Measurements from ENCODE around the gene CCDC102B. TPM values are rescaled to one million over a fixed set of nuclear protein-coding genes. Genes with fewer than 3 reads are reported as not detected.

The CCDC102B gene
- total and polyA plus RNA-seq, 12 donors = 2.7 to 16.7 (median 8.6) TPM

- Histone ChIP-seq H3K36me3 (replicated peaks in 1 of 2) (no peaks in the 10 kb centered on the region), H3K4me1 (replicated peaks in 1 of 2) (no peaks in the 10 kb centered on the region), H3K4me3 (no peak overlapping the region), H3K9me3 (replicated peaks in 1 of 3) (no peaks in the 10 kb centered on the region), H3K27ac (no peak overlapping the region), H3K27me3 (no peaks in the 10 kb centered on the region)
- intact Hi-C loops (cut with DNase I) = no loop called here
- DNase-seq = no peak
- TF ChIP-seq CTCF (IDR thresholded peaks at IDR 0.05) (no peak), POLR2A (IDR thresholded peaks at IDR 0.05) (no peak)
- WGBS, 4 donors = 73 to 84% (median 78%) methylated on average over 2 of the region's 2 CpGs
Observed at GRCh38 chr18:68985172-68985820, 187.4 kb downstream of the CCDC102B start.

DNA sequence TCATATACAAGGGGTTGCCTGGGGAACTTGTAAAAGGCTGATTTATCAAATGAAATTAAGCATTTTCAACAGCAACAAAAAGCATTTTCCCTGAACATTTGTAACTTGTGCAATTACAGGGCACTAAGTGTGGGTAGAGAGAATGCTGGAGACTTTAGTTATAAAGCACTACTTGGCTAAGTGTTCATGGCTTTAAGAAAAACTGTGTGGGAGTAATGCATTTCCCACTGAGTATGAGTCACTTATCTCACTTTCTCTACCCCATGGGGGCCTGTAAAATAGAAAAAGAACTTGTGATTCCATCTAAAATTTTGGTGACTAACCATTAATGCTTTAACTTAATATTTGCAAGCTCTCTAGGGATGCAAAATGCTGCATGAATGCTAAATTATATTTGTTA lies 193.4 kb downstream of the CCDC102B start:
- Histone ChIP-seq H3K4me3 (no peak overlapping the region), H3K36me3 (replicated peaks in 1 of 2) (no peaks in the 10 kb centered on the region), H3K27ac (no peak overlapping the region), H3K27me3 (no peaks in the 10 kb centered on the region), H3K9me3 (replicated peaks in 1 of 3) (no peaks in the 10 kb centered on the region), H3K4me1 (replicated peaks in 1 of 2) (no peaks in the 10 kb centered on the region)
- intact Hi-C loops (cut with DNase I) = no loop called here
- TF ChIP-seq CTCF (IDR thresholded peaks at IDR 0.05) (no peak), POLR2A (IDR thresholded peaks at IDR 0.05) (no peak)
- DNase-seq = no peak

GRCh38 chr18:68992719-68993482 lies 195.0 kb downstream of the CCDC102B start:
- intact Hi-C loops (cut with DNase I) = no loop called here
- WGBS, 4 donors = 64 to 78% (median 74%) methylated on average over 11 to 12 of the region's 12 CpGs
- H3K4me3 ChIP-seq = no peak overlapping the region
- no peaks in the 10 kb centered on the region for H3K4me1 ChIP-seq (replicated peaks in 1 of 2)
- no peaks in the 10 kb centered on the region for H3K36me3 ChIP-seq (replicated peaks in 1 of 2)
- H3K27me3 ChIP-seq = no peaks in the 10 kb centered on the region
- no peak overlapping the region for H3K27ac ChIP-seq
- no peaks in the 10 kb centered on the region for H3K9me3 ChIP-seq (replicated peaks in 1 of 3)
- TF ChIP-seq CTCF (IDR thresholded peaks at IDR 0.05) = no peak
- no peak for DNase-seq

DNA sequence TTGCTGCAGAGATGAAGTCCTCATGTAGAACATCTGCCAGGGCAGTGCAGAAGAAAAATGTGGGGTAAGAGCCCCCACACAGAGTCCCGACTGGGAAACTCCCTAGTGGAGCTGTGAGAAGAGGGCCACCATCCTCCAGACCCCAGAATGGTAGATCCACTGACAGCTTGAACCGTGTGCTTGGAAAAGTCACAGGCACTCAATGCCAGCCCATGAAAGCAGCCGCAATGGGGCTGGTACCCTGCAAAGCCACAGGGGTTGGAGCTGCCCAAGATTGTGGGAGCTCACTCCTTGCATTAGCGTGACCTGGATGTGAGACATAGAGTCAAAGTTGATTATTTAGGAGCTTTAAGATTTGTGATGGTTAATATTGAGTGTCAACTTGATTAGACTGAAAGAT lies 197.8 kb downstream of the CCDC102B start:
- intact Hi-C loops (cut with DNase I) = no loop called here
- TF ChIP-seq POLR2A (IDR thresholded peaks at IDR 0.05) (no peak), CTCF (IDR thresholded peaks at IDR 0.05) (no peak)
- Histone ChIP-seq H3K27me3 (no peaks in the 10 kb centered on the region), H3K4me1 (replicated peaks in 1 of 2) (no peaks in the 10 kb centered on the region), H3K9me3 (replicated peaks in 1 of 3) (no peaks in the 10 kb centered on the region), H3K27ac (no peak overlapping the region), H3K4me3 (no peak overlapping the region), H3K36me3 (replicated peaks in 1 of 2) (no peaks in the 10 kb centered on the region)
- WGBS, 4 donors = 57 to 68% (median 61%) methylated on average over 3 to 4 of the region's 4 CpGs
- DNase-seq = no peak
